Erythroblast (primary cell): ENCODE data around the gene FBXW5.

Experiments used
- GATA1 ChIP-seq: IDR thresholded peaks from 2 replicates; pipeline ENCODE4 v1.6.1; 2011; ENCODE audit warnings: low read depth, mild to moderate bottlenecking, control low read depth, low read length, moderate library complexity
- POLR2A ChIP-seq: IDR thresholded peaks from 2 replicates; pipeline ENCODE4 v1.6.1; 2011; ENCODE audit warnings: mild to moderate bottlenecking, low read length

GRCh38 chr9:136964171-136964689, 19.7 kb upstream of the FBXW5 start:
- TF ChIP-seq POLR2A: no peak
- no peak for TF ChIP-seq GATA1
